Caco-2 (cell line): ENCODE measurements around the gene TMEM217. TPM values are rescaled to one million over a fixed set of nuclear protein-coding genes. Genes with fewer than 3 reads are reported as not detected.

Experiments
- BruUV-seq: library from RNA; stranded (reverse); fragments of 400-500 nt; replicated peaks from 2 replicates; lab custom pipeline; 2021; lab: Mats Ljungman, UMichigan
- CTCF ChIA-PET: fragments of 300-600 bp; sonication (Branson Sonifier 250); formaldehyde crosslinking; loops from one replicate; lab custom pipeline; 2022; ENCODE audit warnings: antibody characterized with exemption; lab: Charles Lee
- POLR2A ChIA-PET: fragments of 300-600 bp; sonication (Branson Sonifier 250); formaldehyde crosslinking; loops from one replicate; lab custom pipeline; 2022; ENCODE audit warnings: antibody characterized with exemption; lab: Charles Lee
- DNase-seq, 2 experiments: peaks; one replicate each; pipeline versions ENCODE4 v3.0.0 to v3.0.0-alpha.2; 2020 to 2022
- H3K27me3 ChIP-seq: replicated peaks from 2 replicates; pipeline ENCODE4 v1.6.0; 2011; ENCODE audit warnings: low read length; ENCODE audit not compliant: control insufficient read depth, insufficient read depth
- H3K36me3 ChIP-seq: 2 replicates; pipeline ENCODE4 v1.5.1; 2011; ENCODE audit warnings: low read length; ENCODE audit not compliant: control insufficient read depth, insufficient read depth
- H3K4me1 ChIP-seq: fragments of 250-450 bp; sonication (Bioruptor Pico); 2 replicates; pipeline ENCODE4 v1.5.1; 2020; ENCODE audit warnings: mild to moderate bottlenecking
- H3K4me3 ChIP-seq: 2 replicates; pipeline ENCODE4 v1.5.1; 2011; ENCODE audit warnings: low read depth, mild to moderate bottlenecking, control low read depth, low read length
- H3K9me3 ChIP-seq: fragments of 250-450 bp; sonication (Bioruptor Pico); 2 replicates; pipeline ENCODE4 v1.5.1; 2020; ENCODE audit warnings: mild to moderate bottlenecking, moderate library complexity
- H3K27ac Mint-ChIP-seq: one replicate; pipeline ENCODE4 v1.8.0; 2022; ENCODE audit warnings: mixed read lengths; ENCODE audit not compliant: unreplicated experiment
- H3K27me3 Mint-ChIP-seq: one replicate; pipeline ENCODE4 v1.8.0; 2022; ENCODE audit warnings: mixed read lengths; ENCODE audit not compliant: insufficient read depth, unreplicated experiment
- H3K36me3 Mint-ChIP-seq: one replicate; pipeline ENCODE4 v1.8.0; 2022; ENCODE audit warnings: mild to moderate bottlenecking, mixed read lengths; ENCODE audit not compliant: insufficient read depth, unreplicated experiment
- H3K4me1 Mint-ChIP-seq: one replicate; pipeline ENCODE4 v1.8.0; 2022; ENCODE audit warnings: low read depth, mixed read lengths; ENCODE audit not compliant: unreplicated experiment
- H3K4me3 Mint-ChIP-seq: one replicate; pipeline ENCODE4 v1.8.0; 2022; ENCODE audit warnings: mild to moderate bottlenecking, moderate library complexity, mixed read lengths; ENCODE audit not compliant: unreplicated experiment
- H3K9me3 Mint-ChIP-seq: one replicate; pipeline ENCODE4 v1.8.0; 2022; ENCODE audit warnings: mixed read lengths; ENCODE audit not compliant: unreplicated experiment
- CTCF ChIP-seq, 2 experiments: fragments of 200-600 bp in 1 of 2; IDR thresholded peaks; 1 replicate in 1 of 2; 2 replicates in 1 of 2; pipeline versions ENCODE4 v1.5.1 to v1.8.0; 2011 to 2022; ENCODE audit warnings: antibody characterized with exemption in 1 of 2, control low read depth in 1 of 2, inconsistent platforms in 1 of 2, low read depth in 1 of 2, low read length in 1 of 2, mild to moderate bottlenecking in 1 of 2, moderate library complexity in 1 of 2; ENCODE audit not compliant: insufficient read depth in 1 of 2, severe bottlenecking in 1 of 2, unreplicated experiment in 1 of 2
- intact Hi-C: fragments of 100-400 bp; cut with micrococcal nuclease; formaldehyde crosslinking; loops from one replicate; pipeline ENCODE4 v1.10.0; 2022; ENCODE audit not compliant: unreplicated experiment
- total RNA-seq: library from RNA; stranded (reverse); gene quantifications from 2 replicates; pipeline ENCODE4 v1.2.3, GENCODE V29; 2022

TMEM217 gene
- total RNA-seq, 1 experiment from 2014 or later, result 1.6 TPM

DNA sequence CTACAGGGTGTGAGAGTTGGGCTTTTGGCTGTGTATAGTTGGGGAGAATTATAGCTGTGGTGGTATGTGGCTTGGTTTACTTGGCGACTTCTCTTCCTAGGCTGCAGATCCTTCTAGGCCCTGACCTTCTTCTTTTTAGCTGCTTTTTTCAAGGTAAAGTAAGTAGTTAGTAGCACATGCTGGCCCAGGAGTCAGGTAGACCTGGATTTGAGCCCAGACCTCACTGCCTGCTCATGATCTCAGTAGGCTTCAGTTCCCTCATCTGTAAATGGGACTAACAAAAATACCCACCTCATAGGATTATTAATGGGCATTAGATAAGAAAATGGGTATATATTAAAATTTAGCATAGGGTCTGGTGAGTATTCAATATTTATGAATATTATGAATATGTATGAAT lies 17.4 kb upstream of the TMEM217 start:
- POLR2A ChIA-PET, result no interaction called here
- H3K36me3 Mint-ChIP-seq, result no peaks in the 10 kb centered on the region

GRCh38 chr6:37273690-37274089 lies 15.7 kb upstream of the TMEM217 start:
- H3K4me1 Mint-ChIP-seq, result no peaks in the 10 kb centered on the region
- H3K9me3 Mint-ChIP-seq, result no peaks in the 10 kb centered on the region
- intact Hi-C loops, result no loop called here
- no TSS peak for BruUV-seq
- CTCF ChIA-PET, result no interaction called here
- H3K27ac Mint-ChIP-seq, result no peak overlapping the region
- H3K36me3 Mint-ChIP-seq, result no peaks in the 10 kb centered on the region
- DNase-seq, result no peak
- no peaks in the 10 kb centered on the region for H3K27me3 ChIP-seq
- TF ChIP-seq CTCF (IDR thresholded peaks at IDR 0.05; ENCODE audit: insufficient read depth in 1 of 2, low read depth in 1 of 2, low read length in 1 of 2, severe bottlenecking in 1 of 2, unreplicated experiment in 1 of 2), result no peak
- no peak overlapping the region for H3K4me3 ChIP-seq
- H3K27me3 Mint-ChIP-seq, result no peaks in the 10 kb centered on the region
- no peak overlapping the region for H3K4me3 Mint-ChIP-seq
- H3K36me3 ChIP-seq, result no peaks in the 10 kb centered on the region; the same call in 1 of the 2 replicates
- H3K9me3 ChIP-seq, result no peaks in the 10 kb centered on the region
- POLR2A ChIA-PET, result no interaction called here
- H3K4me1 ChIP-seq, result no peaks in the 10 kb centered on the region

More for the DNA sequence above, 17.4 kb upstream of the TMEM217 start:
- intact Hi-C loops, result no loop called here
- H3K4me3 Mint-ChIP-seq, result no peak overlapping the region
- no peak for TF ChIP-seq CTCF (IDR thresholded peaks at IDR 0.05; ENCODE audit: insufficient read depth in 1 of 2, low read depth in 1 of 2, low read length in 1 of 2, severe bottlenecking in 1 of 2, unreplicated experiment in 1 of 2)
- Histone ChIP-seq H3K9me3 (no peaks in the 10 kb centered on the region), H3K4me3 (no peak overlapping the region), H3K4me1 (no peaks in the 10 kb centered on the region), H3K36me3 (no peaks in the 10 kb centered on the region; the same call in 1 of the 2 replicates), H3K27me3 (no peaks in the 10 kb centered on the region)
- H3K27ac Mint-ChIP-seq, result no peak overlapping the region
- no peaks in the 10 kb centered on the region for H3K9me3 Mint-ChIP-seq
- DNase-seq, result no peak
- CTCF ChIA-PET, result no interaction called here
- H3K27me3 Mint-ChIP-seq, result no peaks in the 10 kb centered on the region
- H3K4me1 Mint-ChIP-seq, result no peaks in the 10 kb centered on the region
- BruUV-seq, result no TSS peak

DNA sequence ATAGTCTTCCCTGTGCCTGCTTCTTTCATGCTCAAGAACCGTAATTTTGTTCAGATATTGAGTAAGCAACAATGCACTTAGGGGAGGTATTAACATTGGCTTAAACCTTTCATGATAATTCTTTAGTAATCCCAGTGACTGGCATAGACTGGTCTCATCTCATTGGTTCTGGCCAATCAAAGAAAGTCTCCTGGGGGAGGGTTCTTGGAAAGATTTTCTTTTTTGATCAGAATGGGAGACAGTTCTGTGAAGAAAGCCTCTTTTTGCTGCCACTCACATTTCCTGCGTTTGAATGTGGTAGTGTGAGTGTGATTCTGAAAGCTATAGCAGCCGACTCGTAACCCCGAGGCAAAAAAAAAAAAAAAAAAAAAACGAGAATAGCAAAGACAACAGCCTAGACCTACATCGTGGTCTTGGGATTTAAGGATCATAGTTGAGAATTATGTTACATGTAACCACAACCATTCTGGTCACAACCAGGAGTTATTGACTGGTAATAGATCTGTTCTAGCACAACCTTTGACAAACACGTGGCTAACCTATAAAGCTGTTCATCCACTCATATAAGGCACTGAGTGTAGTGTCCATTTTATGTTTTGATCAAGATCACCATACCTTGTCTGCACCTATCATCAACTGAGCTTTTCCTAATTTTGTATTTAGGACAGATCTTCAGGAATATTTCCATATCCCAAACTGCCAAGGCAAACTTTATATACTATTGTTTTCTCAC lies 15.1 kb upstream of the TMEM217 start:
- no peak for TF ChIP-seq CTCF (IDR thresholded peaks at IDR 0.05; ENCODE audit: insufficient read depth in 1 of 2, low read depth in 1 of 2, low read length in 1 of 2, severe bottlenecking in 1 of 2, unreplicated experiment in 1 of 2)
- H3K36me3 Mint-ChIP-seq, result no peaks in the 10 kb centered on the region
- Histone ChIP-seq H3K4me1 (no peaks in the 10 kb centered on the region), H3K4me3 (no peak overlapping the region), H3K36me3 (no peaks in the 10 kb centered on the region; the same call in 1 of the 2 replicates), H3K27me3 (no peaks in the 10 kb centered on the region), H3K9me3 (no peaks in the 10 kb centered on the region)
- H3K27ac Mint-ChIP-seq, result no peak overlapping the region
- no TSS peak for BruUV-seq
- ChIA-PET POLR2A (no interaction called here), CTCF (interaction anchor here (0.6 kb wide), 1 partner anchor 1972 kb away, joined by 4 read pairs; no protein-coding TSS in a partner anchor)
- H3K27me3 Mint-ChIP-seq, result no peaks in the 10 kb centered on the region
- no peaks in the 10 kb centered on the region for H3K4me1 Mint-ChIP-seq
- no peaks in the 10 kb centered on the region for H3K9me3 Mint-ChIP-seq
- no peak for DNase-seq
- H3K4me3 Mint-ChIP-seq, result no peak overlapping the region
- intact Hi-C loops, result no loop called here
